Measurements from ENCODE around the gene NPY2R.

DNA sequence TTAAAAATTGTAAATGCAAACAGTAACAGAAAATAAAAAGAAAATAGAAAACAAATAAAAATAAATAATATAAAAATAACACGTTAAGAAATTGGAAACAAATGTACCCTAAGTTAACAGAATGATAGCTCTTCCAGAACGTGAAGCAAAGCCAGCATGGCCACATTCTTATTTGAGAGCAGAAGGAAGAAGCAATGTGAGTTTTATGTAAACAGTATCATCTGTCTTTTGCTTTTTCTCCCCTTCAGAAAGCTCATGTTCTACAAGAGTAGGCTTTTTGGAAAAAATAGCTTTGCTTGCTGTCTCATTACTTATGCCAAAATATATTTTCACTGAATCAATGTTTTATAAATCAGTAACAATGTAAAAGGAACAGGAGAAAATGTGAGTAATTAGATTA lies 18.7 kb downstream of the NPY2R start:
- no peak for TF ChIP-seq POLR2A (IDR thresholded peaks at IDR 0.05; ENCODE audit: low read depth, low read length)
- TF ChIP-seq POLR2AphosphoS5 (IDR thresholded peaks at IDR 0.05; ENCODE audit: low read depth, low read length) = no peak
- TF ChIP-seq TAF1 (IDR thresholded peaks at IDR 0.05; ENCODE audit: borderline replicate concordance, low read depth, low read length) = no peak
